Stimulated activated naive CD8-positive, alpha-beta T cell treated with anti-CD3 and anti-CD28 coated beads, Interleukin-15, amount 100 ng/mL, for 72 hours (primary cell): ENCODE data around the gene AUTS2.
A peak's percentile ranks its signal among the peaks of the same experiment; 100 is the strongest.

Source experiments
- ATAC-seq: fragments of 150-1000 bp; cut with Tn5 transposase; 2 replicates; pipeline ENCODE4 v1.10.0; 2021; ENCODE audit warnings: mild to moderate bottlenecking, moderate library complexity
- DNase-seq, 2 donors: peaks; one replicate each; pipeline ENCODE4 v3.0.0; 2021 to 2022
- H3K27ac Mint-ChIP-seq, 2 donors: one replicate each; pipeline ENCODE4 v1.8.0; 2022; ENCODE audit warnings: mild to moderate bottlenecking in 2 of 2, mixed read lengths in 2 of 2, moderate library complexity in 2 of 2
- H3K27me3 Mint-ChIP-seq: one replicate; pipeline ENCODE4 v1.8.0; 2022; ENCODE audit warnings: mixed read lengths
- H3K4me1 Mint-ChIP-seq: one replicate; pipeline ENCODE4 v1.8.0; 2022; ENCODE audit warnings: mild to moderate bottlenecking, mixed read lengths
- H3K4me3 Mint-ChIP-seq, 2 donors: one replicate each; pipeline ENCODE4 v1.8.0; 2022; ENCODE audit warnings: mild to moderate bottlenecking in 2 of 2, mixed read lengths in 2 of 2, moderate library complexity in 1 of 2
- H3K9me3 Mint-ChIP-seq, 2 donors: one replicate each; pipeline ENCODE4 v1.8.0; 2022; ENCODE audit warnings: mixed read lengths in 2 of 2

The AUTS2 gene

DNA sequence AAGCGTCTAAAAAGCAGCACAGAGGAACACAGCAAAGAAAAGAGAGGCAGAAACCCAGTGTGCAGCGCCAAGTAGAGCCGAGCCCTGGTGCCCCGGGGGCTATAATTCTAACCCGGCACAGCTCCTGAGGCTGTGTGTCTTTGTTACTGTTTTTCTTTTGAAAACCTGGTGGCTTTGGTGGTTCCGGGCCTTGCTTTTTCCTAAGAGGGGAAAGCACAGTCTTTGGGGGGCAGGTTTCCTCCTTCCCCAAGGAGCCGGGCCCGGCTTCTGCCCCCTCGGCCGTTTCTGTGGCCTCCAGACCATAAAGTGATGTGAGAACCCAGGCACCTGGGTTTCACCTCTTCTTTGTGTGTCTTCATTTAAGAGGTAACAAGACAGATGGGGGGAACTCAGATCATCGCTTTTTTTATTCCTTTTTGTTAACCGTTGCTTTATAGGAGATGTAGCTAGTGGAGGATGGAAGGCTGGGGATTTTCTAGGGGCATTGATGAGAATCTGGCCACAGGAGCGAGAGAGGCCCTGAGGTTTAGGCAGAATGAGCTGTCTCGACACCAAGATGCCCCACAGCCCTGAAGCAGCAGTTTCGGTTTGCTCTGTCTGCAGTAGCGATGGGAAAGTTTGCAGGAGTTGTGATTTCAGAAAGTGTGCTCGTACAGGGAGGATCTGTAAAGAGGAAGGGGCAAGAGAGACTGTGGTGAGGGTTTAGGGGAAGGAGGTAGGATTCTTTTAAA lies 1165.9 kb downstream of the AUTS2 start:
- Mint-ChIP-seq H3K9me3 (no peaks in the 10 kb centered on the region), H3K4me3 (peak overlapping the region in 1 of 2 donors; percentile 24), H3K27ac (peak overlapping the region in 1 of 2 donors; percentile 16), H3K4me1 (no peaks in the 10 kb centered on the region), H3K27me3 (no peaks in the 10 kb centered on the region)
- ATAC-seq, result peak; percentile 84
- peak in 1 of 2 donors; percentile 36 for DNase-seq

DNA sequence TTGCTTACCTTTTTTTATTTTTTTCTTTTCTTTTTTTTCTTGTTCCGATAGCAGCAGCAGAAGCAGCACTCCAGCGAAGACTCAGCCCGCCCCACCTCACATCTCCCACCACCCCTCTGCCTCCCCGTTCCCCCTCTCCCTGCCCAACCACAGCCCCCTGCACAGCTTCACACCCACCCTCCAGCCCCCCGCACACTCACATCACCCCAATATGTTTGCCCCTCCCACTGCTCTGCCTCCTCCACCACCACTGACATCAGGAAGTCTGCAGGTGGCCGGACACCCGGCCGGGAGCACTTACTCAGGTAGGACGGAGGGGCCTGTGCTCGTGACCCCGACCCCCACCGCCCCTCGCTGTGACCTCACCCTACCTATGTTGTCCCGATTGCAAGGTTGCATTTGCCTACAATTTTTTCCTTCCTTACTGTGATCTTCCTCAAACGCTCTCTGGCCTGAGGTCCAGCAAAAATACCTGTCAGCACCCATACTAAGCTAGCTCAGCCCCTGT lies 1166.5 kb downstream of the AUTS2 start:
- no peak for DNase-seq
- peak overlapping the region in 1 of 2 donors; percentile 16 for H3K27ac Mint-ChIP-seq
- no peaks in the 10 kb centered on the region for H3K4me1 Mint-ChIP-seq
- no peaks in the 10 kb centered on the region for H3K27me3 Mint-ChIP-seq
- H3K9me3 Mint-ChIP-seq, result no peaks in the 10 kb centered on the region
- peak; percentile 21 for ATAC-seq
- peak overlapping the region in 1 of 2 donors; percentile 24 for H3K4me3 Mint-ChIP-seq

DNA sequence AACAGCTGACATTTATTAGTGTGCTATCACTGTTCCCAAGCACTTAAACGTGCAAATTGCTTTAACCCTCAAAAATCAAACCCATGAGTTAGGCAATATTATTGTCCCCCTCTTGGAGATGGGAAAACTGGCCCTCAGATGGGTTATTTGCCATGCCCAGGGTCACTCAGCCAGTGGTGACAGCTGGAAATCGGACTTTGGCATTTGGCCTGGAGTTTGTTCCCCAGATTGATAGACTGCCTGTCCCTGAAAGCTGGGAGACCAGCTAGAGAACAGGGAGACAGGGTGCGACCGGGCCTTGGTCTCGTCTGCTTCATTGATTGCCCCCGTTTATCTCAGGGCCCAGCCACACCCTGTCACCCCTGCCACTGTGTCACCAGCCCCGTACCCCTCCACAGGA lies 1167.4 kb downstream of the AUTS2 start:
- Mint-ChIP-seq H3K4me1 (no peaks in the 10 kb centered on the region), H3K9me3 (no peaks in the 10 kb centered on the region), H3K27ac (no peak overlapping the region), H3K4me3 (no peak overlapping the region), H3K27me3 (no peaks in the 10 kb centered on the region)
- DNase-seq (no peak), ATAC-seq (no peak)

DNA sequence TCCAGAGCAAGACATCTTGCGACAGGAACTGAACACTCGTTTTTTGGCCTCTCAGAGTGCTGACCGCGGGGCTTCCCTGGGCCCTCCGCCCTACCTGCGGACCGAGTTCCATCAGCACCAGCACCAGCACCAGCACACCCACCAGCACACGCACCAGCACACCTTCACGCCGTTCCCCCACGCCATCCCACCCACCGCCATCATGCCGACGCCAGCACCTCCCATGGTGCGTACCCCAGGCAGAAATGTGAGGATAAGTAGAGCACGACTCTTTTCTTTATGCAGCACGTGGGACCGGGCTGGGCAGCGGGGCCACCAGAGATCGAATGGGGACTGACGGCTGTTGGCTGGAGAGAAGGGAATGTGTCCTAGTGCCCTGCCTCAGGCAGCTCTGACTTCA lies 1167.8 kb downstream of the AUTS2 start:
- no peaks in the 10 kb centered on the region for H3K4me1 Mint-ChIP-seq
- H3K27ac Mint-ChIP-seq, result no peak overlapping the region
- DNase-seq (no peak), ATAC-seq (no peak)
- H3K9me3 Mint-ChIP-seq, result no peaks in the 10 kb centered on the region
- no peaks in the 10 kb centered on the region for H3K27me3 Mint-ChIP-seq
- H3K4me3 Mint-ChIP-seq, result no peak overlapping the region

DNA sequence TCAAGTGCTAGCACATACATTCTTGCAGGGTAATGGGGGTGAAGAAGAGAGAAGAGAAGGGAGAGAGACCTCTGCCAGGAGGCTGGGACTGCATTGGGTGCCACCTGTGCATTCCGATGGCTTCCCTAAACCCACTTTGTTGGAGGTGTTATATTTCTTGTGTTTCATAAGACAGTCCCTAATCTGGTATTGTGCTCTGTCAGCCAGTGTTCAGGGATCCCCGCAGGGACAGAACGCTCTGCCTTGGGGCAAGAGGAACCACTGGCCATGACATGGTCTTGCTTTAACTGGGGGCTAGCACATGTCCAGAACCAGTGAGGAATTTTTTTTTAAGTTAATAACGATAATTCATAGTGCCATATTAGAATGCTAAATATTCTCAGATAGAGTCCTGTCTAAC lies 1168.4 kb downstream of the AUTS2 start:
- no peak for ATAC-seq
- no peaks in the 10 kb centered on the region for H3K4me1 Mint-ChIP-seq
- H3K4me3 Mint-ChIP-seq, result no peak overlapping the region
- DNase-seq, result no peak
- no peaks in the 10 kb centered on the region for H3K27me3 Mint-ChIP-seq
- no peaks in the 10 kb centered on the region for H3K9me3 Mint-ChIP-seq
- no peak overlapping the region for H3K27ac Mint-ChIP-seq

DNA sequence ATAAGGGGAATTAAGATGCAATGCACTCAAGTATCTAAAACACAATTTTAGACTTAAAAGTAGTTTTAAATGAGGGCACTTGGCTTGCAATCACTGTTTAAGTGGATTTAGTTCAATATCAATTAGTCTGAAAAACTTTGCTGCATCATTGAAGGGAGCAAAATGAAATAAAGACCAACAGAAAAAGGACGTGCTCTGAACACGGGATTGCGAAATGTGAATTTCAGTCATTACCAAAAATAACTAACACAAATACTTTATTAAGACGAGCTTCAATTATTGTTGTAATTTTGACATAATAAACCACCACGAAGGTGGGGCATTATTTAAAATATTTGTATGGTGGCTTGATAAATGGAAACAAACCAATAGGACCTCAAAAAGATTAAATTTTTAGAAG lies 1171.9 kb downstream of the AUTS2 start:
- Mint-ChIP-seq H3K27ac (no peak overlapping the region), H3K4me3 (no peak overlapping the region), H3K9me3 (no peaks in the 10 kb centered on the region), H3K27me3 (no peaks in the 10 kb centered on the region), H3K4me1 (no peaks in the 10 kb centered on the region)
- ATAC-seq, result no peak
- DNase-seq, result no peak

DNA sequence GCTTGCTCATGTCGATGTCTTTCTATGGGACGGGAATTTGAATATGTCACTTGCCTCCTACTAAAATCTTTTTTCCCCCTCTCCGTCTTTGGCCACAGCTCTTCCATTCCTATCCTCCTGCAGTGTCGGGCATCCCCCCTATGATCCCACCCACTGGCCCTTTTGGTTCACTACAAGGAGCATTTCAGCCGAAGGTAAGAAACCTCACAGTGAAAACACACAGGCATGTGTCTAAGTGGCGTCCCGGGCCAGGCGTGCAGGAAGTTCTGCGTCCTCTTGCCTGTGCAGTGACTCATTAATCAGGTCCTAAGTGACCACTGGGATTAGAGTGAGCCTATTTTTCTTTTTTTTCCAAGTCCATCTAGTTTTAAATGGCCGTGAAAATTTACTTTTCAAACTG lies 1173.2 kb downstream of the AUTS2 start:
- Mint-ChIP-seq H3K4me3 (no peak overlapping the region), H3K9me3 (no peaks in the 10 kb centered on the region), H3K27me3 (peaks cover 2% of the 10 kb centered on the region), H3K27ac (no peak overlapping the region), H3K4me1 (peaks cover 1% of the 10 kb centered on the region)
- ATAC-seq (no peak), DNase-seq (no peak)

DNA sequence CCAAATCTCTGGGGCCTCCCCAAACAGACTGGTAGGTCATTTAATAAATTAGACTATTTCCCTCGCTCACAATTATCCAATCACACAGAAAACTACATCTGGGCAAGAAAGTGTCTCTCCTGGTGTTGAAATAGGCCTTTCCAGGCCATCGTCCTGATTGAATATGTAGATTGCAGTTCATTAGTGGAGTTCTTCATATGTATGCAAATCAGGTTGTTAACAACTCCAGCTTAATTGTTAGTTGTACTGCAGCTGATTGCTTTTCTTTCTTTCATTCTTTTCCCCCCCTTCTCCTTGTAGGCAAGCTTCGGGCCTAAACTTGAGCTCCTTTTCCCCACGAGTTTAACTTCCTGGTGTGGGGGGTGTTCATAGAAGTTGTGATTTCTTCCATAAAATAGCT lies 1174.6 kb downstream of the AUTS2 start:
- Mint-ChIP-seq H3K27me3 (peaks cover 16% of the 10 kb centered on the region), H3K4me3 (no peak overlapping the region), H3K4me1 (peaks cover 15% of the 10 kb centered on the region), H3K9me3 (no peaks in the 10 kb centered on the region), H3K27ac (peak overlapping the region in 1 of 2 donors; percentile 20)
- ATAC-seq (no peak), DNase-seq (no peak)

DNA sequence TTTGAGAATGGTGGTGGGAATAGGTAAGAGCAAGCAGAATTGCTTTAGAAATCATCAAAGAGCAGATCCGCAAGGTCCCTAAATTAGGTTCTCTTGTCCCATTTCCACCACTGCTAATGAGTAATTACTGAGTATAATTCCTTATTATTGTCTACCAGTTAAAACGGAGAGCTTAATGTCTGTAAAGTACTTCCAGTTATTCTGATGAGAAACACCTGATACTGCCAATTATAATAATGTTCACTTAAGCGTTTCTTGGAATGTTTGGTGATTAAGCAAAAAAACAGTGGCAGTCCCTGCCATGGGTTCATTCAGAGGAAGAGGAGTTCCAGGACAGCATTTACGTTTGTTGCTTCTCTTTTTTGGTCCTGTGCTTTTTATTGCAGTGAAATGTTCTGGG lies 1175.1 kb downstream of the AUTS2 start:
- peaks cover 20% of the 10 kb centered on the region for H3K4me1 Mint-ChIP-seq
- no peak overlapping the region for H3K27ac Mint-ChIP-seq
- H3K4me3 Mint-ChIP-seq, result no peak overlapping the region
- no peaks in the 10 kb centered on the region for H3K9me3 Mint-ChIP-seq
- H3K27me3 Mint-ChIP-seq, result peaks cover 21% of the 10 kb centered on the region
- ATAC-seq (no peak), DNase-seq (no peak)

DNA sequence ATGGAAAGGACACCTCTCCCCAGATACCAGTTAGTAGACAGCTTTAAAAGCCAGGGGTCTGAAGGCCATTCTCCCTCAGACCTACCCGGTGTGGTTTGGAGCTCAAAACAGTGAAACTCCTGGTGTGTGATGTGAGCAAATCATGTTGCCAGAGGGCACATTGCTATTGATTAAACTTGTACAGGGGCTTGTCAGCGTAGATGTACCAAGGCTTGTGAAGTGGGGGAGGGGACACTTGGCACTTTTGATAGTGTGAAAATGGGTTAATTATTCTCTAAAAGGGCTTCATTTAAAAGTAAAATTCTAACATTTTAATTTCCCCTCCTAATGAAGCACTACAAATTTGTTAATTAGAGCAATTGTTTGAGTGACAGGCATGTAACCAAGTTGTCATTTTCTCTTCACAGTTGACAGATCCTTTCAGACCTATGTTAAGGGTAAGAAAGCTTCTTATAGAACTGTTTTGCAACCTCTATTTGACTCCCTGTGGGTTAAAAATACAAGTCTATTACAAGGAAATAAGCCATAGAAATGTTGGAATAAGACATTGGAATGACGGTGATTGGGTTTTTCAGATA lies 1176.8 kb downstream of the AUTS2 start:
- ATAC-seq (no peak), DNase-seq (no peak)
- Mint-ChIP-seq H3K4me1 (peaks cover 30% of the 10 kb centered on the region), H3K4me3 (no peak overlapping the region), H3K27me3 (peaks cover 21% of the 10 kb centered on the region), H3K9me3 (no peaks in the 10 kb centered on the region), H3K27ac (no peak overlapping the region)

DNA sequence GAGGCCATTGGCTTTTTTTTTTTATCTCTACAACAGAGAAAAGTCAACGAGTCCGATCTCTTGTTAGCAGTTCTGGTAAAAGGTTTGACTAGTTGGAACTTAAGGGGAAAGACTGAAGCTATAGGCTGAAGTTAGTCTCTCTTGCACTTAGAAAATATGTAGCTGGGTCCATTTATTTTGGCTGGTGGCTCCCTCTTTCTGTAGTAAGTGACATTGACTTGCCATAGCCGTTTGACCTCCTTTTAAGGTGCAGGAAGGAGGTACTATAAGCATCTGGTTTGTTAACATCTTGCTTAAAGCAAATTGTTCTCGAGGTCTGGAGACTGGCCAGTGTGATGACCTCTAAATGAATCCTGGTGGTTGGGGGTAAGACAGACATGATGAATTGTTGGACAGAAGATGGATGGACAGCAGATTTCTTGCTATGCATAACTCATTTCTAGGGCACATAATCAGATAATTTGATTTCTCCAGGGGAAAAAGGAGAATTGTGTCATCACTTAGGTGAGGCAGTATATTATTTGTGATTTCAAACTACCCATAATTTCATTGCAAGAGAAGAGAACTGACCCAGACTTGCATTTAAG lies 1177.4 kb downstream of the AUTS2 start:
- ATAC-seq, result no peak
- no peak for DNase-seq
- no peak overlapping the region for H3K4me3 Mint-ChIP-seq
- no peaks in the 10 kb centered on the region for H3K9me3 Mint-ChIP-seq
- peaks cover 21% of the 10 kb centered on the region for H3K27me3 Mint-ChIP-seq
- H3K27ac Mint-ChIP-seq, result no peak overlapping the region
- peaks cover 30% of the 10 kb centered on the region for H3K4me1 Mint-ChIP-seq

DNA sequence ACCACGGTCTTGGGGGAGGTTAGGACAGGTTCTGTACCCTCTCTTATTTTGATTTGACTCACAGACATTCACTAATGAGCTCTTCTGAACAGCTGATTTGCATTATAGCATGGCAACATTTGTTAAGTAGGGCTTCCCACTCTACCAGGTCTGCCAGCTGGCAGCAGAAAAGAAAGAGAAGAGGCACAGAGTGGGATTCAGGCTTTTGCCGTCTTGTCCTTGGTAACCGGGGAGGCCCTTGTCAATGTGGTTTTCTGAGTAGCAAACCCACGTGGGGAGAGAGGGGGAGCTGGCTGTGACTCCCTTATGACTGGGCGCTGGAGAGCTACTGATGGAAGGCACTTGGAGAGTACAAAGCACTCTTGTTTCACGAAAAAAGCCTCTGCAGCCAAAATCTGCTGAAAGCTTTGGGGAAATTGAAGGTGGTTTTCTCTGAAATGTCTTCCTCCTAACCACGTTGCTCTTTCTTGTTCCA lies 1178.4 kb downstream of the AUTS2 start:
- H3K27ac Mint-ChIP-seq, result no peak overlapping the region
- no peaks in the 10 kb centered on the region for H3K9me3 Mint-ChIP-seq
- DNase-seq (peak in 1 of 2 donors; percentile 13), ATAC-seq (peak; percentile 57)
- peaks cover 21% of the 10 kb centered on the region for H3K27me3 Mint-ChIP-seq
- H3K4me1 Mint-ChIP-seq, result peaks cover 30% of the 10 kb centered on the region
- H3K4me3 Mint-ChIP-seq, result no peak overlapping the region

DNA sequence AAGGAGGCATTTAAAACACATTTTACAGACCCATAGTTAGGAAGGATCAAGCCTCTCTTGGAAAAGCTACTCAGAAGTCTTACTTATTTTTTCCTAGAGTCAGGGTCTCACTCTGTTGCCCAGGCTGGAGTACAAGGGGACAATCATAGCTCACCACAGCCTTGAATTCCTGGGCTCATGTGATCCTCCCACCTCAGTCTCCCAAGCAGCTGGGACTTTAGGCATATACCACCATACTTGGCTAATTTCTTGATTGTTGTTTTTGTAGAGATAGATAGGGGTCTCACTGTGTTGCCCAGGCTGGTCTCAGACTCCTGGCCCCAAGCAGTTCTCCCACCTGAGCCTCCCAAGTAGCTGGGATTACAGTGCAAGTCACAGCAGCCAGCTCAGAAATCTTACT lies 1179.0 kb downstream of the AUTS2 start:
- Mint-ChIP-seq H3K4me1 (peaks cover 30% of the 10 kb centered on the region), H3K27me3 (peaks cover 21% of the 10 kb centered on the region), H3K9me3 (no peaks in the 10 kb centered on the region), H3K27ac (no peak overlapping the region), H3K4me3 (no peak overlapping the region)
- no peak for DNase-seq
- no peak for ATAC-seq

DNA sequence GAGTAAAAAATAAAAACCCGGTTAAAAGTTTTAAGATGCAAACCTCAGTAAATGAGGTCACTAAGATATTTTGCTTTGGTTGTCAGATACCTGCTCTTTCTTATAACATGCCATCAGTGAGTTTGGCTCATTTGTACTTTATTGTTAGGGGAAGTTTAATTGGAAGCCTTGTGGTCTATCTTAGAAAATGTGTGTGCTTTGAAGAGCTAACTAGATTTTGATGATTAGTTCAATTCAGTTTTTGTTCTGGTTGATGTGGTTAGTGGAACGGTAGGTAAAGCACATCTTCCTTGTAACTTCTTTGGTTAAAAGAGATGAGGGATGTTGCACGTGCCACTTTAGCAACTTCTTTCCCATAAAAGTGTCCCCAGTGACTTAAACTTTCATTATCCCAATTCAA lies 1180.3 kb downstream of the AUTS2 start:
- no peaks in the 10 kb centered on the region for H3K9me3 Mint-ChIP-seq
- H3K27ac Mint-ChIP-seq, result no peak overlapping the region
- DNase-seq, result no peak
- ATAC-seq, result no peak
- peaks cover 30% of the 10 kb centered on the region for H3K4me1 Mint-ChIP-seq
- peaks cover 21% of the 10 kb centered on the region for H3K27me3 Mint-ChIP-seq
- H3K4me3 Mint-ChIP-seq, result no peak overlapping the region

DNA sequence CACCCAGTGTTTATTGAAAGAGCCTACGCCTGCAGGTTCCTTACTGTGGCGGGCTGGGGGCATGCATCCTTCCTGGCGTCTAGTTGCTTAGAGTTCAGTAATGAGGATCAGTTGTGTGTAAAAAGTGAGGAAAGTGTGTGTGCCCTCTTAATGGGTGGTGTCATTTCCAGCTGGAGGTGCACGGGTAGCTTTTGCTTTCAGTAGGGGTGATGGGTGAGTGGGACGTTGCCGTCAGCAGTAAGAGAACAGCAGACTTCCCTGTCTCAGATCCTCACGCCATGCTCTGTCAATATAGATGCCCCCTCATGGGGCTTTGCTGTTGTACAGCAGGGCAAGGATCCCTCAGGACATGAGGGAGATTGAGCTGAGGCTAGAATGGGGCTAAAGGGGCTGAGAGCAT lies 1181.0 kb downstream of the AUTS2 start:
- peak overlapping the region in 1 of 2 donors; percentile 47 for H3K27ac Mint-ChIP-seq
- ATAC-seq (no peak), DNase-seq (no peak)
- H3K27me3 Mint-ChIP-seq, result peaks cover 21% of the 10 kb centered on the region
- H3K4me3 Mint-ChIP-seq, result no peak overlapping the region
- H3K4me1 Mint-ChIP-seq, result peaks cover 30% of the 10 kb centered on the region
- H3K9me3 Mint-ChIP-seq, result no peaks in the 10 kb centered on the region

DNA sequence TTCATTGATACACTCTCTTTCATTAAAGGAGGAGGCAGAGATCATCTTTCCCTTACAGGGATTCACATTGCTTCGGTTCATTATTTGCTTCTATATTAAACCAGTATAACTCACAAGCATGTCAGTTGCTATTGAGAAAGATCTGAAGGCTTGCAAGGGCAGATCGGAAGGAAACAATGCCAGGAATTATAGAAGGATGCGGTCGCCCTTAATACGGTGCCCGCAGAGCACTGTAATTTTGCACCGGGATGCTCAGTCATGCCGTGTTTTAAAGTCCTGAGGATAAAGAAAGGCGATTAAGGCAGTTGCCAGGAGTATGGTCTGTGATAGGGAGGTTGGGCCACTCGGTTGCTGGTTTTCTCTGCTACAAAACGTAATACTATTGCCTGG lies 1183.6 kb downstream of the AUTS2 start:
- peaks cover 24% of the 10 kb centered on the region for H3K4me1 Mint-ChIP-seq
- H3K27ac Mint-ChIP-seq, result no peak overlapping the region
- no peak overlapping the region for H3K4me3 Mint-ChIP-seq
- H3K9me3 Mint-ChIP-seq, result no peaks in the 10 kb centered on the region
- DNase-seq (no peak), ATAC-seq (no peak)
- H3K27me3 Mint-ChIP-seq, result peaks cover 14% of the 10 kb centered on the region
